Panc1 (cell line): ENCODE data around the gene RUNX1.

Experiments
- CTCF ChIP-seq: fragments of 450-650 bp; IDR thresholded peaks from 2 replicates; pipeline ENCODE4 v1.5.1; 2017; ENCODE audit warnings: mild to moderate bottlenecking
- POLR2AphosphoS5 ChIP-seq: IDR thresholded peaks from 2 replicates; pipeline ENCODE4 v1.6.1; 2012; ENCODE audit warnings: mild to moderate bottlenecking, low read depth, low read length, moderate library complexity
- REST ChIP-seq, 2 experiments: IDR thresholded peaks; 2 replicates each; pipeline ENCODE4 v1.6.1; 2011 to 2012; ENCODE audit warnings: low read depth in 2 of 2, control low read depth in 1 of 2, low read length in 1 of 2, mild to moderate bottlenecking in 1 of 2, moderate library complexity in 1 of 2; ENCODE audit not compliant: insufficient read depth in 1 of 2
- SIN3A ChIP-seq: IDR thresholded peaks from 2 replicates; pipeline ENCODE4 v1.6.1; 2012; ENCODE audit warnings: low read depth, mild to moderate bottlenecking, low read length, moderate library complexity, borderline replicate concordance; ENCODE audit not compliant: insufficient read depth

- TF ChIP-seq CTCF (no peak), POLR2AphosphoS5 (no peak), REST (IDR thresholded peaks at IDR 0.05; ENCODE audit: insufficient read depth in 1 of 2, low read depth in 2 of 2, low read length in 1 of 2) (no peak), SIN3A (no peak)
These were observed 23.9 kb upstream of the RUNX1 start for GRCh38 chr21:35072960-35073359.
